M059J (cell line): ENCODE data around the gene SNX21. TPM values are rescaled to one million over a fixed set of nuclear protein-coding genes. Genes with fewer than 3 reads are reported as not detected.
"Not testable (repeated sequence)": the region's sequence is repeated elsewhere in the genome, so short reads cannot be mapped to it uniquely, and the experiment has no call there.

ENCODE experiments used
- DNase-seq: peaks from one replicate; pipeline ENCODE4 v3.0.0-alpha.2; 2012; ENCODE audit warnings: low read depth
- total RNA-seq: library from RNA; depleted of rRNA; stranded (reverse); fragments of >200 nt; shearing (Covaris generic); gene quantifications from 2 replicates; pipeline ENCODE4 v1.2.3, GENCODE V29; 2014

The SNX21 gene
- total RNA-seq, 1 experiment from 2014 or later: 35.8 TPM

DNA sequence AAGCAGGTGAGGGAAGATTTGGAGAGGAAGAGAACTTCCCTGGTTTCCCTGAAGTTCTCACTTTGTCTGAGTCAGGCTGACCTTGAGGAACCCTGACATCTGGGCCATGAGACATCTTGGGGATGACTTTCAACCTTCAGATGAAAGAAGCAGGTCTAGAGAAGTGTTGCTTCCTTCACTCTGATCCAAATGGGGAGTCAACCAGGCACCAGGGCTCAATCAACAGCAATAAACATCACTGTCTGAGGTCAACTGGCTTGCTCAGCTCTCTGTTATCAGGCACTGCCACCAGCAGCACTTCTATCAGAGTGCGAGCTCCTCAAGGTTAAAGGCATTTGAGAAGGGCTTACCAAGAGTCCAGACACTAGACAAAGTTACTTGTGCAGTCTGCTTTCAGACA, 17.3 kb downstream of the SNX21 start:
- no peak for DNase-seq

- no peak for DNase-seq
Measured at GRCh38 chr20:45851501-45851900, 17.9 kb downstream of the SNX21 start.

GRCh38 chr20:45852326-45852725, 18.7 kb downstream of the SNX21 start:
- no peak for DNase-seq

DNA sequence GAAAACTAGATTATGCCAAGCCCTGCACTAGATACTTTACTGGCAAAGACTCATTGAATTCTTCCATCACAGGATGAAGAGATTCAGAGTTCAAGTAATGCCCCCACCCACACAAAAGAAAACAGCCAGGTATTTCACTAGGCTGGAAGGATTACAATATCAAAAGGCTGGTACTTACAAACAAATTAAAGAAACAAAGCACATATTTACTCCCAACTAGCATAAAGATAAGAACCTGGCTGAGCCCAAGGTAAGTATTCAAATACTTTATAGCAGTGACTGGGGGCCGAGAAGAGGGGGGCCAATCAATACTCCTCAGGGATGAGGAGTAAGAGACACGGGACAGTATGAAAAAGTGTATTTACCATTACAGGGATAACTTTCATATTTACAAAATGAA, 19.9 kb downstream of the SNX21 start:
- no peak for DNase-seq

GRCh38 chr20:45857114-45857881, 23.7 kb downstream of the SNX21 start, which contains the start of the genes ACOT8 and ZSWIM3:
Gene ACOT8 (minus strand): TSS chr20:45857392. CDS start chr20:45857315, 77 bp downstream.
Gene ZSWIM3 (plus strand): TSS chr20:45857614. CDS start chr20:45857826, 212 bp downstream.
- peak; percentile 100 for DNase-seq

- DNase-seq: no peak
Measured at GRCh38 chr20:45857882-45858216, 24.2 kb downstream of the SNX21 start.

DNA sequence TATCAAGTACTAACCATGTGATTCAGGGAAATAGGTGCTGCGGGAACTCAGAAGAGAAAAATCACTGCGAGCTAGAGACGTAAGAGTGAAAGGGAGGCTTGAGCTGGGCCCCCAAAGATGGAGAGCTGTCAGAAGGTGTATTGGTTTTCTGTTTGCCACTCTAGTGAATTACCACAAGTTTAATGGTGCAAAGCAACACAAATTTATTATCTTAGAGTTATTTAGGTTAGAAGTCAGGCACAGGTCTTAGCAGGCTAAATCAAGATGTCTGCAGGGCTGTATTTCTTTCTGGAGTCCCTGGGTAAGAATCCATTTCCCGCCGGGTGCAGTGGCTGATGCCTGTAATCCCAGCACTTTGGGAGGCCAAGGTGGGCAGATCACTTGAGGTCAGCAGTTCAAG, 26.3 kb downstream of the SNX21 start:
- DNase-seq: no peak

DNA sequence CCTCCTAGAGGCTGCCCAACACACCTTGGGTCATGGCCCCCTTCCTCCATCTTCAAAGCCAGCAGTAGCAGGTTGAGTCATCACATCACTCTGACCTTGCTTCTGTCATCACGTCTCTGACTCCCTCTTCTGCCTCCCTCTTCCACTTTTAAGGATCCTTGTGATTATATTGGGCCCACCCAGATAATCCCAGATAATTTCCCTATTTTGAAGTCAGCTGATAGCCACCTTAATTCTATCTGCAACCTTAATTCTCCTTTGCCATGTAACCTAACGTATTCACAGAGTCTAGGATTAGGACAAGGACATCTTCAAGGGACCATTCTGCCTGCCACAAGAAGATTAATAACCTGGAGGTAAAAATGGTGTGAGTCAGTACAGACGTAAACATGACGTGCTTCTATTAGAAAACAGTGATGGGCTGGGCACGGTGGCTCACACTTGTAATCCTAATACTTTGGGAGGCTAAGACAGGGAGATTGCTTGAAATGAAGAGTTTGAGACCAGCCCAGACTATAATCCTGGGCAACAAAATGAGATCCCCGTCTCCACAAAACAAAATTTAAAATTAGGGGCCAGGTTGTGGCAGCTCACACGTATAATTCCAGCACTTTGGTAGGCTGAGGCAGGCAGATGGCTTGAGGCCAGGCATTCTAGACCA, 27.1 kb downstream of the SNX21 start:
- DNase-seq: peak; percentile 80

DNA sequence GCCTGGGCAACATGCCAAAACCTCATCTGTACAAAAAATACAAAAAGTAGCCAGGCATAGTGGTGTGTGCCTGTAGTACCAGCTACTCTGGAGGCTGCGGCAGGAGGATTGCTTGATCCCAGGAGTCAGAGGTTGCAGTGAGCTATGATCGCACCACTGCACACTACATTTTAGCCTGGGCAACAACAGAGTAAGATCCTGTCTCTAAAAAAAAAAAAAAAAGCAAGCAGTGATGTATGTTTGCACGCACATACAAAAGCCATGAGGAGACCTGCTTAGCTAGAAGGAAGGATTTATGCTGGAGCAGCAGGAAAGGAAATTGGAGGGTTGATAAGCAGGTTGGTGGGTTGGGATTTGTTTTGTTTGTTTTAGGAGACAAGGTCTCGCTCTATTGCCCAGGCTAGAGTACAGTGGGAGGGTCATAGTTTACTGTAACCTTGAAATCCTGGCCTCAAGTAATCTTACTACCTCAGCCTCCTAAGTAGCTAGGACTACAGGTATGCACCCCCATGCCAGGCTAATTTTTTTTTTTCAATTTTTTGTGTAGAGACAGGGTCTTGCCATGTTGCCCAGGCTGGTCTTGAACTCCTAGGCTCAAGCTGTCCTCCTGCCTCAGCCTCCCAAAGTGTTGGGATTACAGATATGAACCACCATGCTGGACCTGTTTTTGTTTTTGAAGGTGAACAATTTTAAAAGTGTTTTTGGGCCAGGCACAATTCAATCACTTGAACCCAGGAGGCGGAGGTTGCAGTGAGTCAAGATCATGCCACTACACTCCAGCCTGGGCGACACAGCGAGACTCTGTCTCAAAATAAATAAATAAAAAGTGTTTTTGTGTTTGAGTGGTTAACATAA, 27.8 kb downstream of the SNX21 start:
- peak; percentile 58 for DNase-seq

- DNase-seq: no peak
Measured at GRCh38 chr20:45863543-45864470, 30.2 kb downstream of the SNX21 start.

DNA sequence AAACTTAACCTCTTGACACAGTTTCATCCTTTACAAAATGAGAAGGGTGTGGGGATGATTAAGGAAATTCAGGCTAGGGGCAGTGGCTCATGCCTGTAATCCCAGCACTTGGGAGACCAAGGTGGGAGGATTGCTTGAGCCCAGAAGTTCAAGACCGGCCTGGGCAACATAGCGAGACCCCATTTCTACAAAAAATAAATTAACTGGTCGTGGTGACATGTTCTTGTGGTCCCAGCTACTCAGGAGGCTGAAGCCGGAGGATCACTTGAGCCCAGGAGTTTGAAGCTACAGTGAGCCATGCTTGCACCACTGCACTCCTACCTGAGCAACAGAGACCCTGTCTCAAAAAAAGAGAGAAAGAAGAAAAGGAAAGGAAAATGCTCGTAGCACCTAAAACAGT, 32.9 kb downstream of the SNX21 start:
- DNase-seq: no peak

GRCh38 chr20:45867136-45867818, 33.7 kb downstream of the SNX21 start:
- no peak for DNase-seq

GRCh38 chr20:45867819-45868176, 34.2 kb downstream of the SNX21 start:
- DNase-seq: peak; percentile 95

DNA sequence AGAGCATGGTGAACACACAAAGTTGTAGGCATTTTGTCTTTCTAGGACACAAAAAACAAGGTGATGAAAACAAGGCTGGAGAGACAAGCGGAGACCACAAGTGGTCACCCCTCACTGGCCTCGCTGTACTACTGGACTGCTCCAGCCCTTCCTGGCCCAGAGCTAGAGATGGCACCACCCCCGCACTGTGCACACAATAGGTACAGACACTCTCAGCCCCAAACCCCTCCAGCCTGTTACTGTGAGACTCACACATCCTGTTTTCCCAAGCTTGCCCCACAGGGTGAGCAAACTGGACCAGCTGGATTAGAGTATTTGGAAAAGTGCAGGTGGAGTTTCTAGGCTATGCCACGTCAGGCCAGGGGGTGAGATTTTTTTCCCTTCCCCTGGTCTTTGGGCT, 39.0 kb downstream of the SNX21 start:
- DNase-seq: no peak

DNA sequence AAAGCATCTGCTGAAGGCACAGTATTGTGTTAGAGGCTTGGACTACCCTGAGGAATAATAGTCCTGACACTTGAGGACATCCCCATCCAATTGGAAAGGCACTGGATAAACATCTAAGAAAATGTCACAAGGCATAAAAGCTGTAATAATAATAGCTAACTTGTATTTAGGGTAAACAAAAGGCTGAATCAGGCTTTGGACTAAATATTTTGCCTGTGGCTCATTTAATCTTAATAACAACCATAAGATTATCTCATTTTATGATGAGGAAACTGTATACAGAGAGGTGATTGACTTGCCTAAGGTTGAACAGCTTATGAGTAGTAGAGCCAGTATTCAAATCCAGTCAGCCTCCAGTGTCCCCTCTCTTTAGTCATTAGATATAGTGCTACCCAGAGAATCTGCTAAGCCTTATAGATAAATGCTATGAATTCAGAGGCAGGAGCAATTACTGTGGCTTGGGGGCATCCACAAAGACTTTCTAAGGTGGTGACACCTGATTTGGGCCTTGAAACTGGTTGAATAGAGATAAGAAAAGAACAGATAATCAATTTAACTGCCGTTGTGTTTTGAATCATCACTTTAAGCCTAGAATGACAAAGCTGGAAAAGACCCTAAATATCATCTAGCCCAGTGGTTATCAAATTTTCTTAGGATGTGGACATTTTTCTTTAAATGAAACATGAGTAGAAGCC, 40.0 kb downstream of the SNX21 start:
- DNase-seq: peak; percentile 40

DNA sequence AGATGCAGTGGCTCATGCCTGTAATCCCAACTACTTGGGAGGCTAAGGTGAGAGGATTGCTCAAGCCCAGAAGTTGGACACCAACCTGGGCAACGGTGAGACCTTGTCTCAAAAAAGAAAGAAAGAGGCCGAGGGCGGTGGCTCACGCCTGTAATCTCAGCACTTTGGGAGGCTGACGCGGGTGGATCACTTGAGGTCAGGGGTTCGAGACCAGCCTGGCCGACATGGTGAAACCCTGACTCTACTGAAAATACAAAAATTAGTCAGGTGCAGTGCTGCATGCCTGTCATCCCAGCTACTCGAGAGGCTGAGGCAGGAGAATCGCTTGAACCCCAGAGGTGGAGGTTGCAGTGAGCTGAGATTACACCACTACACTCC, 40.5 kb downstream of the SNX21 start:
- not testable (repeated sequence) for DNase-seq

GRCh38 chr20:45874576-45874975, 41.0 kb downstream of the SNX21 start:
- no peak for DNase-seq

- no peak for DNase-seq
Measured at GRCh38 chr20:45878076-45878761, 44.6 kb downstream of the SNX21 start.

- peak; percentile 100 for DNase-seq
Measured at GRCh38 chr20:45880988-45881788, 47.6 kb downstream of the SNX21 start, which contains the start of gene ZSWIM1. Gene ZSWIM1 (plus strand): TSS chr20:45881227. CDS start chr20:45882593, 1,366 bp downstream.
